Activated T-cell treated with anti-CD3 and anti-CD28 coated beads for 4 hours (primary cell): ENCODE results near the gene NCOA7.

Experiments
- DNase-seq: peaks from one replicate; pipeline ENCODE4 v3.0.0-alpha.2; 2020

Gene NCOA7

GRCh38 chr6:125790358-125791150 is at the start of gene NCOA7:
TSS of gene NCOA7 (plus strand) at chr6:125790960. CDS start at chr6:125815355, 24,395 bp downstream.
- peak; percentile 61 for DNase-seq

GRCh38 chr6:125741336-125741735 is 49.4 kb upstream of the NCOA7 start:
- no peak for DNase-seq

- DNase-seq = no peak
Measured at GRCh38 chr6:125742024-125742423, 48.7 kb upstream of the NCOA7 start.

- DNase-seq = no peak
Measured at GRCh38 chr6:125742464-125743120, 48.2 kb upstream of the NCOA7 start.

GRCh38 chr6:125743604-125744003 is 47.2 kb upstream of the NCOA7 start:
- no peak for DNase-seq

GRCh38 chr6:125745281-125746018 is 45.3 kb upstream of the NCOA7 start:
- DNase-seq = no peak

GRCh38 chr6:125746019-125746414 is 44.7 kb upstream of the NCOA7 start:
- DNase-seq = no peak

- peak; percentile 67 for DNase-seq
Measured at GRCh38 chr6:125746731-125747588, 43.8 kb upstream of the NCOA7 start.

- DNase-seq = peak; percentile 15
Measured at GRCh38 chr6:125747589-125748405, 43.0 kb upstream of the NCOA7 start.

- peak; percentile 4 for DNase-seq
Measured at GRCh38 chr6:125748406-125749172, 42.2 kb upstream of the NCOA7 start.

GRCh38 chr6:125749173-125749864 is 41.4 kb upstream of the NCOA7 start, which contains the start of gene HEY2:
TSS of gene HEY2 (plus strand) at chr6:125749632. CDS start at chr6:125749777, 145 bp downstream.
- peak; percentile 73 for DNase-seq

GRCh38 chr6:125749865-125750691 is 40.7 kb upstream of the NCOA7 start:
- DNase-seq = no peak

- DNase-seq = no peak
Measured at GRCh38 chr6:125750692-125751333, 39.9 kb upstream of the NCOA7 start.

- no peak for DNase-seq
Measured at GRCh38 chr6:125751334-125751916, 39.3 kb upstream of the NCOA7 start.

- no peak for DNase-seq
Measured at GRCh38 chr6:125752773-125753172, 38.0 kb upstream of the NCOA7 start.

GRCh38 chr6:125753218-125753936 is 37.4 kb upstream of the NCOA7 start:
- no peak for DNase-seq

- DNase-seq = no peak
Measured at GRCh38 chr6:125753937-125754259, 36.9 kb upstream of the NCOA7 start.

GRCh38 chr6:125754566-125754965 is 36.2 kb upstream of the NCOA7 start:
- no peak for DNase-seq
